VCaP (cell line): ENCODE measurements around the gene ANKDD1B.
A peak's percentile ranks its signal among the peaks of the same experiment; 100 is the strongest.
"Not testable (repeated sequence)": the region's sequence is repeated elsewhere in the genome, so short reads cannot be mapped to it uniquely, and the experiment has no call there.

Source experiments
- H3K27ac ChIP-seq: fragments of 450-650 bp; 2 replicates; pipeline ENCODE4 v1.5.1; 2017
- CTCF ChIP-seq: fragments of 450-650 bp; conservative IDR thresholded peaks from 2 replicates; pipeline ENCODE4 v1.5.1; 2017; ENCODE audit warnings: mild to moderate bottlenecking, moderate library complexity

The ANKDD1B gene

GRCh38 chr5:75584641-75585040 lies 26.6 kb upstream of the ANKDD1B start:
- peak; percentile 64 for TF ChIP-seq CTCF
- no peak overlapping the region for H3K27ac ChIP-seq

GRCh38 chr5:75588666-75589065 lies 22.6 kb upstream of the ANKDD1B start:
- TF ChIP-seq CTCF: no peak
- H3K27ac ChIP-seq: no peak overlapping the region

- H3K27ac ChIP-seq: no peak overlapping the region
Measured at GRCh38 chr5:75600535-75600934, 10.7 kb upstream of the ANKDD1B start.

GRCh38 chr5:75601567-75601966 lies 9.7 kb upstream of the ANKDD1B start:
- H3K27ac ChIP-seq: no peak overlapping the region
- TF ChIP-seq CTCF: no peak

More at GRCh38 chr5:75600535-75600934, 10.7 kb upstream of the ANKDD1B start:
- TF ChIP-seq CTCF: no peak

GRCh38 chr5:75601996-75602395 lies 9.3 kb upstream of the ANKDD1B start:
- no peak for TF ChIP-seq CTCF
- no peak overlapping the region for H3K27ac ChIP-seq

- no peak overlapping the region for H3K27ac ChIP-seq
- TF ChIP-seq CTCF: no peak
Measured at GRCh38 chr5:75603371-75603770, 7.9 kb upstream of the ANKDD1B start.

GRCh38 chr5:75603821-75604220 lies 7.4 kb upstream of the ANKDD1B start:
- no peak overlapping the region for H3K27ac ChIP-seq
- no peak for TF ChIP-seq CTCF

GRCh38 chr5:75607341-75607740 lies 3.9 kb upstream of the ANKDD1B start:
- H3K27ac ChIP-seq: not testable (repeated sequence)
